ENCODE results near the gene ZBTB20. TPM values are rescaled to one million over a fixed set of nuclear protein-coding genes. Genes with fewer than 3 reads are reported as not detected.

Gene ZBTB20
- total RNA-seq, 4 donors from 2014 or later: 4.1 to 41.8 (median 11.6) TPM

GRCh38 chr3:114484919-114485318, 662.2 kb downstream of the ZBTB20 start:
- Histone ChIP-seq H3K4me3 (no peak overlapping the region), H3K27ac (no peak overlapping the region), H3K9me3 (no peaks in the 10 kb centered on the region), H3K36me3 (no peaks in the 10 kb centered on the region), H3K27me3 (no peaks in the 10 kb centered on the region), H3K4me1 (peaks cover 0 to 5% (median 0%) of the 10 kb centered on the region in 3 donors)
- no peak for DNase-seq
- TF ChIP-seq CTCF (IDR thresholded peaks at IDR 0.05) (no peak), POLR2A (IDR thresholded peaks at IDR 0.05) (no peak)
- intact Hi-C loops (cut with DNase I): no loop called here
- WGBS, 2 donors: 78 to 79% methylated on average over 3 of the region's 3 CpGs

- intact Hi-C loops (cut with DNase I): no loop called here
Observed at GRCh38 chr3:114481113-114481512, 666.0 kb downstream of the ZBTB20 start.

GRCh38 chr3:114480442-114480841, 666.6 kb downstream of the ZBTB20 start:
- Histone ChIP-seq H3K27me3 (no peaks in the 10 kb centered on the region), H3K9me3 (no peaks in the 10 kb centered on the region), H3K4me1 (peaks cover 0 to 5% (median 0%) of the 10 kb centered on the region in 3 donors), H3K4me3 (no peak overlapping the region), H3K27ac (no peak overlapping the region), H3K36me3 (no peaks in the 10 kb centered on the region)
- TF ChIP-seq POLR2A (IDR thresholded peaks at IDR 0.05) (no peak), CTCF (IDR thresholded peaks at IDR 0.05) (no peak)
- no peak for DNase-seq
- WGBS, 2 donors: 68 to 71% methylated on average over 3 of the region's 3 CpGs
- intact Hi-C loops (cut with DNase I): no loop called here

More at GRCh38 chr3:114481113-114481512, 666.0 kb downstream of the ZBTB20 start:
- Histone ChIP-seq H3K36me3 (no peaks in the 10 kb centered on the region), H3K27me3 (no peaks in the 10 kb centered on the region), H3K27ac (no peak overlapping the region), H3K4me1 (peaks cover 0 to 5% (median 0%) of the 10 kb centered on the region in 3 donors), H3K9me3 (no peaks in the 10 kb centered on the region), H3K4me3 (no peak overlapping the region)
- WGBS, 2 donors: 81 to 83% methylated on average over 7 of the region's 7 CpGs
- DNase-seq: no peak
- TF ChIP-seq POLR2A (IDR thresholded peaks at IDR 0.05) (no peak), CTCF (IDR thresholded peaks at IDR 0.05) (no peak)

GRCh38 chr3:114478801-114479200, 668.3 kb downstream of the ZBTB20 start:
- no peak overlapping the region for H3K4me3 ChIP-seq
- H3K36me3 ChIP-seq: no peaks in the 10 kb centered on the region
- H3K4me1 ChIP-seq: peaks cover 0 to 5% (median 0%) of the 10 kb centered on the region in 3 donors
- H3K9me3 ChIP-seq: no peaks in the 10 kb centered on the region
- H3K27ac ChIP-seq: no peak overlapping the region
- intact Hi-C loops (cut with DNase I): no loop called here
- DNase-seq: no peak
- H3K27me3 ChIP-seq: no peaks in the 10 kb centered on the region
- no peak for TF ChIP-seq CTCF (IDR thresholded peaks at IDR 0.05)

GRCh38 chr3:114476511-114476910, 670.6 kb downstream of the ZBTB20 start:
- TF ChIP-seq POLR2A (IDR thresholded peaks at IDR 0.05): no peak
- no peak for TF ChIP-seq CTCF (IDR thresholded peaks at IDR 0.05)
- intact Hi-C loops (cut with DNase I): no loop called here
- Histone ChIP-seq H3K27me3 (no peaks in the 10 kb centered on the region), H3K27ac (no peak overlapping the region), H3K9me3 (no peaks in the 10 kb centered on the region), H3K4me1 (peaks cover 0 to 5% (median 0%) of the 10 kb centered on the region in 3 donors), H3K36me3 (no peaks in the 10 kb centered on the region), H3K4me3 (no peak overlapping the region)
- no peak for DNase-seq
